ENCODE measurements around the gene RHOT1.
A peak's percentile ranks its signal among the peaks of the same experiment; 100 is the strongest.

RHOT1 gene

GRCh38 chr17:32141258-32141657 lies 1.0 kb upstream of the RHOT1 start:
- TF ChIP-seq TEAD4 (IDR thresholded peaks at IDR 0.05) (no peak), USF1 (IDR thresholded peaks at IDR 0.05) (peak; percentile 61), NFIC (IDR thresholded peaks at IDR 0.05) (peak; percentile 49; the same call in 1 of the 2 replicates), RAD21 (IDR thresholded peaks at IDR 0.05; ENCODE audit: low read depth) (no peak)

- TF ChIP-seq EP300 (IDR thresholded peaks at IDR 0.05; ENCODE audit: borderline replicate concordance) (no peak), MAX (IDR thresholded peaks at IDR 0.05) (no peak), EGR1 (IDR thresholded peaks at IDR 0.05) (no peak), USF1 (IDR thresholded peaks at IDR 0.05) (no peak), TAF1 (IDR thresholded peaks at IDR 0.05; ENCODE audit: low read depth) (no peak), ZBTB7A (IDR thresholded peaks at IDR 0.05; ENCODE audit: low read depth) (no peak), TEAD4 (IDR thresholded peaks at IDR 0.05) (no peak), TCF12 (IDR thresholded peaks at IDR 0.05; ENCODE audit: low read depth) (no peak), FOXM1 (IDR thresholded peaks at IDR 0.05; ENCODE audit: borderline replicate concordance, low read depth) (no peak), CREB1 (IDR thresholded peaks at IDR 0.05; ENCODE audit: low read depth) (no peak), NFIC (IDR thresholded peaks at IDR 0.05) (no peak), RAD21 (IDR thresholded peaks at IDR 0.05; ENCODE audit: low read depth) (no peak), REST (IDR thresholded peaks at IDR 0.05; ENCODE audit: low read depth) (no peak), YY1 (IDR thresholded peaks at IDR 0.05; ENCODE audit: low read depth) (no peak), CEBPB (IDR thresholded peaks at IDR 0.05) (no peak)
These were observed 644 bp upstream of the RHOT1 start for GRCh38 chr17:32141679-32142037.

- TF ChIP-seq TAF1 (IDR thresholded peaks at IDR 0.05; ENCODE audit: low read depth) (peak; percentile 30; the same call in 1 of the 2 replicates), EGR1 (IDR thresholded peaks at IDR 0.05) (no peak), NFIC (IDR thresholded peaks at IDR 0.05) (no peak; the same call in none of the 2 replicates), MAX (IDR thresholded peaks at IDR 0.05) (0 out of 2 replicates have a peak, but pooled peaks have one; percentile 7), FOXM1 (IDR thresholded peaks at IDR 0.05; ENCODE audit: borderline replicate concordance, low read depth) (no peak), EP300 (IDR thresholded peaks at IDR 0.05; ENCODE audit: borderline replicate concordance) (peak; percentile 10; the same call in 1 of the 2 replicates), TCF12 (IDR thresholded peaks at IDR 0.05; ENCODE audit: low read depth) (0 out of 2 replicates have a peak, but pooled peaks have one; percentile 25), CEBPB (IDR thresholded peaks at IDR 0.05) (0 out of 2 replicates have a peak, but pooled peaks have one; percentile 32), YY1 (IDR thresholded peaks at IDR 0.05; ENCODE audit: low read depth) (no peak), TEAD4 (IDR thresholded peaks at IDR 0.05) (peak; percentile 32; the same call in 1 of the 2 replicates), USF1 (IDR thresholded peaks at IDR 0.05) (no peak)
These were observed 690 bp downstream of the RHOT1 start for GRCh38 chr17:32142857-32143526.

- TF ChIP-seq NFIC (IDR thresholded peaks at IDR 0.05) (no peak), TEAD4 (IDR thresholded peaks at IDR 0.05) (no peak), REST (IDR thresholded peaks at IDR 0.05; ENCODE audit: low read depth) (no peak), CREB1 (IDR thresholded peaks at IDR 0.05; ENCODE audit: low read depth) (no peak), MAX (IDR thresholded peaks at IDR 0.05) (no peak), CEBPB (IDR thresholded peaks at IDR 0.05) (no peak), YY1 (IDR thresholded peaks at IDR 0.05; ENCODE audit: low read depth) (no peak), EGR1 (IDR thresholded peaks at IDR 0.05) (no peak), EP300 (IDR thresholded peaks at IDR 0.05; ENCODE audit: borderline replicate concordance) (no peak), ZBTB7A (IDR thresholded peaks at IDR 0.05; ENCODE audit: low read depth) (no peak)
These were observed 1.2 kb downstream of the RHOT1 start for GRCh38 chr17:32143527-32143870.

GRCh38 chr17:32148351-32148750 lies 6.0 kb downstream of the RHOT1 start:
- TF ChIP-seq TAF1 (IDR thresholded peaks at IDR 0.05; ENCODE audit: low read depth) (no peak), CREB1 (IDR thresholded peaks at IDR 0.05; ENCODE audit: low read depth) (no peak)

All from Ishikawa (cell line).